PC-9 (cell line): ENCODE measurements around the gene ERCC4. TPM values are rescaled to one million over a fixed set of nuclear protein-coding genes. Genes with fewer than 3 reads are reported as not detected.

Experiments used
- BruUV-seq: library from RNA; stranded (reverse); fragments of 400-500 nt; replicated peaks from 2 replicates; lab custom pipeline; 2021; lab: Mats Ljungman, UMichigan
- CTCF ChIA-PET: fragments of 300-600 bp; sonication (Branson Sonifier 250); formaldehyde crosslinking; loops from one replicate; lab custom pipeline; 2022; ENCODE audit warnings: antibody characterized with exemption; lab: Charles Lee
- POLR2A ChIA-PET: fragments of 300-600 bp; sonication (Branson Sonifier 250); formaldehyde crosslinking; loops from one replicate; lab custom pipeline; 2022; ENCODE audit warnings: antibody characterized with exemption; ENCODE audit not compliant: unreplicated experiment; lab: Charles Lee
- DNase-seq, 2 experiments: peaks; one replicate each; pipeline versions ENCODE4 v3.0.0 to v3.0.0-alpha.2; 2015 to 2022; ENCODE audit warnings: mixed read lengths in 1 of 2
- H2AFZ ChIP-seq: fragments of 200-600 bp; sonication (generic); 2 replicates; pipeline ENCODE4 v1.8.1; 2017; ENCODE audit warnings: antibody characterized with exemption
- H3F3A ChIP-seq: fragments of 200-600 bp; sonication (generic); 2 replicates; pipeline ENCODE4 v1.8.1; 2017; ENCODE audit warnings: antibody characterized with exemption, mild to moderate bottlenecking, low read depth; ENCODE audit not compliant: insufficient read depth
- H3K27ac ChIP-seq: fragments of 200-600 bp; sonication (generic); 2 replicates; pipeline ENCODE4 v1.6.1; 2016; ENCODE audit warnings: mixed run types
- H3K27me3 ChIP-seq: fragments of 200-600 bp; sonication (generic); 2 replicates; pipeline ENCODE4 v1.6.1; 2016; ENCODE audit warnings: low read depth, mixed run types; ENCODE audit not compliant: insufficient read depth
- H3K36me3 ChIP-seq: fragments of 200-600 bp; sonication (generic); 2 replicates; pipeline ENCODE4 v1.6.1; 2016; ENCODE audit warnings: low read depth, mixed run types
- H3K4me1 ChIP-seq: fragments of 200-600 bp; sonication (generic); replicated peaks from 2 replicates; pipeline ENCODE4 v1.6.1; 2016; ENCODE audit warnings: mixed run types; ENCODE audit not compliant: insufficient read depth
- H3K4me2 ChIP-seq: fragments of 200-600 bp; sonication (generic); 2 replicates; pipeline ENCODE4 v1.6.1; 2017; ENCODE audit warnings: mixed run types
- H3K4me3 ChIP-seq: fragments of 200-600 bp; sonication (generic); 2 replicates; pipeline ENCODE4 v1.6.1; 2016; ENCODE audit warnings: mixed run types
- H3K79me2 ChIP-seq: fragments of 200-600 bp; sonication (generic); 2 replicates; pipeline ENCODE4 v1.6.1; 2017; ENCODE audit warnings: low read depth, mixed run types
- H3K9me2 ChIP-seq: fragments of 200-600 bp; sonication (generic); 2 replicates; pipeline ENCODE4 v1.8.1; 2017; ENCODE audit warnings: mild to moderate bottlenecking; ENCODE audit not compliant: insufficient read depth
- H3K9me3 ChIP-seq: fragments of 200-600 bp; sonication (generic); 2 replicates; pipeline ENCODE4 v1.8.1; 2016; ENCODE audit warnings: low read depth; ENCODE audit not compliant: insufficient read depth
- H4K20me1 ChIP-seq: fragments of 200-600 bp; sonication (generic); 2 replicates; pipeline ENCODE4 v1.8.1; 2017; ENCODE audit not compliant: insufficient read depth
- EZH2 ChIP-seq: fragments of 200-600 bp; sonication (generic); IDR thresholded peaks from 2 replicates; pipeline ENCODE4 v1.8.0; 2017; ENCODE audit warnings: antibody characterized with exemption, low read depth
- intact Hi-C: fragments of 100-400 bp; cut with micrococcal nuclease; formaldehyde crosslinking; loops from one replicate; pipeline ENCODE4 v1.10.0; 2022; ENCODE audit not compliant: unreplicated experiment
- total RNA-seq: library from RNA; stranded (reverse); gene quantifications from 2 replicates; pipeline ENCODE4 v1.2.3, GENCODE V29; 2021
- TF ChIP-seq, protein P1 (sequence below): fragments of 200-600 bp; sonication (generic); conservative IDR thresholded peaks from 2 replicates; pipeline ENCODE4 v1.6.1; 2017; ENCODE audit warnings: mixed run types, antibody characterized with exemption, mild to moderate bottlenecking, moderate library complexity

The ERCC4 gene
- total RNA-seq, 1 experiment from 2014 or later, result 17.4 TPM

DNA sequence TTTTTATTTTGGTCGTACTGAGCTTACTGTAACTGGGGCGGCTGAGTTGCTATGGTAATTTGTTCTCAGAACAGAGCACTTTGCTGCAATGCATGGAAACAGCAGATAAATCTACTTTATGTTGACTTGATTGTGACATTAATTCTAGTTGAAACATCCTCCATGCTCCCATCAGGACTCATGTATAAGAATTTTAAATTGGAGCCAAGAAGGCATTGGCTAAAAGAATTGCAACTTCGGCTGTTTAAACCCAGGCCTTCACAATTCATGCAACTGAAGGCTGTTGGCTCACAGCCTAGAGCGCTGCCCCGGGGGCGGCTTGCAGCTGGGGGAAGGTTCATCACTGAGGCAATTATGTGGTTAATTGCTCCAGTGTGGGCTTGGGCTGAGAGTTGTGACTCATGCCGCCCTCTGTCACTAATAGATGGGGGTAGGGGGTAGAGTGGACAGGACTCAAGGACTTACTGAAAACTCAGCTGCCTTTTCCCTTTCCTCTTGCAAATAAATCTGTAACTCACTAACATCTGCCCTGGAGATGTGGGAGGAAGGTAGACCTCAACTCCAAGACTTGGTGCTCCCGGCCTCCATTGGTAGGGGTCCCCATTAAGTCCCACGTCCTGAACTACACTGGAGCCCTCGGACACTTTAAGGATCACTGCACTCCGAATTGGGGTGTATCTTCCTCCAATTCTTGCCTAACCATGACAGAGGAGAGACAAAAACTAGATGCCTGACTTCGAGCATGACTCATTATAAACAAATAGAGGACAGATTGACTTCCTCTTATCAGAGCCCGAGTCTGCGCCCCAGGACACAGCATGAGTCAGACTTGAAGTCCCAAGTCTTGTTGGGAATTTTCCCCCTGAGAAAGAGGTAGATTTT is 37.5 kb downstream of the ERCC4 start:
- POLR2A ChIA-PET, result interaction anchor here (0.6 kb wide), 2 partner anchors 284 to 1339 kb away, joined by 5 to 6 read pairs; no protein-coding TSS in a partner anchor
- Histone ChIP-seq H3K4me2 (peak overlapping the region; percentile 78), H3K9me3 (no peaks in the 10 kb centered on the region), H3K79me2 (no peaks in the 10 kb centered on the region), H3K27me3 (no peaks in the 10 kb centered on the region), H3K27ac (peak overlapping the region; percentile 95), H4K20me1 (no peaks in the 10 kb centered on the region), H3F3A (peaks cover 42% of the 10 kb centered on the region), H3K4me3 (peak overlapping the region; percentile 51), H3K9me2 (no peaks in the 10 kb centered on the region), H3K4me1 (peaks cover 72% of the 10 kb centered on the region), H2AFZ (peak overlapping the region; percentile 69), H3K36me3 (no peaks in the 10 kb centered on the region)
- DNase-seq, result peak; percentile 86 to 98
- intact Hi-C loops, result loop anchor here (1.0 to 5.0 kb wide), 3 partner anchors 50 to 114 kb away; partner anchors contain the start of gene MRTFB
- CTCF ChIA-PET, result interaction anchor here (0.6 kb wide), 1 partner anchor 1831 kb away, joined by 5 read pairs; no protein-coding TSS in a partner anchor
- BruUV-seq, result no TSS peak
- TF ChIP-seq, protein P1, sequence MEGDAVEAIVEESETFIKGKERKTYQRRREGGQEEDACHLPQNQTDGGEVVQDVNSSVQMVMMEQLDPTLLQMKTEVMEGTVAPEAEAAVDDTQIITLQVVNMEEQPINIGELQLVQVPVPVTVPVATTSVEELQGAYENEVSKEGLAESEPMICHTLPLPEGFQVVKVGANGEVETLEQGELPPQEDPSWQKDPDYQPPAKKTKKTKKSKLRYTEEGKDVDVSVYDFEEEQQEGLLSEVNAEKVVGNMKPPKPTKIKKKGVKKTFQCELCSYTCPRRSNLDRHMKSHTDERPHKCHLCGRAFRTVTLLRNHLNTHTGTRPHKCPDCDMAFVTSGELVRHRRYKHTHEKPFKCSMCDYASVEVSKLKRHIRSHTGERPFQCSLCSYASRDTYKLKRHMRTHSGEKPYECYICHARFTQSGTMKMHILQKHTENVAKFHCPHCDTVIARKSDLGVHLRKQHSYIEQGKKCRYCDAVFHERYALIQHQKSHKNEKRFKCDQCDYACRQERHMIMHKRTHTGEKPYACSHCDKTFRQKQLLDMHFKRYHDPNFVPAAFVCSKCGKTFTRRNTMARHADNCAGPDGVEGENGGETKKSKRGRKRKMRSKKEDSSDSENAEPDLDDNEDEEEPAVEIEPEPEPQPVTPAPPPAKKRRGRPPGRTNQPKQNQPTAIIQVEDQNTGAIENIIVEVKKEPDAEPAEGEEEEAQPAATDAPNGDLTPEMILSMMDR, result no peak
- no peak for TF ChIP-seq EZH2

DNA sequence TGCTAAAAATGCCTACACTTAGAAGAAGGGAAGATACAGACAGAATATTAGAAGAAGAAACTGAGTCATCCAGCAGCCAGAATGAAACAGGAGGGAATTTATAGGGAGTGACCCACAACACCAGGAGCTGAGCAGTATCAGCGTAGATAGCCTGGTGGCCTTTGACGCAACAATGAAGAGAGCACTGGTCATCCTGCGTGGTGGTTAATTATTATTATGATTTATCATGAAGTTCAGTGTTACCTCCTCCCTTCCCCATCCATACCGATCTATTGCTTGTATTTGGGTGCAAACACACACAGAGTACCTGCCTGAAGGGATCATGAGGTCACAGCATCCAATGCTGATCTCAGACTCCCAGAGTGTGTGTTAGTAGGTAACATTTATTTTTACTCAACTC is 38.5 kb downstream of the ERCC4 start:
- Histone ChIP-seq H3K27ac (peak overlapping the region; percentile 95), H3K9me3 (no peaks in the 10 kb centered on the region), H3K4me3 (peak overlapping the region; percentile 51; the same call in 1 of the 2 replicates), H4K20me1 (no peaks in the 10 kb centered on the region), H3K4me1 (peaks cover 72% of the 10 kb centered on the region), H3K36me3 (no peaks in the 10 kb centered on the region), H3K9me2 (no peaks in the 10 kb centered on the region), H3K27me3 (no peaks in the 10 kb centered on the region), H3F3A (peaks cover 42% of the 10 kb centered on the region), H3K4me2 (peak overlapping the region; percentile 78), H3K79me2 (no peaks in the 10 kb centered on the region), H2AFZ (peak overlapping the region; percentile 66)
- POLR2A ChIA-PET, result interaction anchor here (0.6 kb wide), 1 partner anchor 112 kb away, joined by 3 read pairs; no protein-coding TSS in a partner anchor
- CTCF ChIA-PET, result no interaction called here
- TSS peak; percentile 29 for BruUV-seq
- intact Hi-C loops, result loop anchor here (5.0 kb wide), 2 partner anchors 49 to 94 kb away; no protein-coding TSS in a partner anchor
- DNase-seq, result no peak
- TF ChIP-seq EZH2, result no peak
- TF ChIP-seq, protein P1, result no peak

DNA sequence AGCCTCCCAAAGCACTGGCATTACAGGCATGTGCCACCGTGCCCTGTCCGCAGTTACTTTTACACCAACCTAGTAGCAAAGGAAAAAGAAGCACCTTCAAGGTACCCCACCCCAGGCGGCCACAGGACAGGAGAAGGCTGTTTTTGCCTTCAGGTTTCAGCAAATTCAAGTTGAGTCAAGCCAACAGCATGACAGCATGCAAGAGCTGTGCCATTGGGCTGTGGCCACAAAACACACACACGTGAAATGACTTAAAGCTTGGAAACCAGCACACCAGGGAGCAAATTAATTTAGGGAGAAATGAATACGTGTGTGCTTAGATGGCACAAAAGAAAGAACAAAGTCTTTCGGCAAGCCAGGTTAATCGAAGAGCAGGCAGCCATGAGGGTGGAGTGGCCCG is 39.7 kb downstream of the ERCC4 start:
- no TSS peak for BruUV-seq
- POLR2A ChIA-PET, result no interaction called here
- H3K27ac ChIP-seq, result peak overlapping the region; percentile 95

More for the DNA sequence above, 39.7 kb downstream of the ERCC4 start:
- H3K4me2 ChIP-seq, result no peak overlapping the region
- peaks cover 67% of the 10 kb centered on the region for H3K4me1 ChIP-seq
- H4K20me1 ChIP-seq, result no peaks in the 10 kb centered on the region
- no peaks in the 10 kb centered on the region for H3K27me3 ChIP-seq
- H2AFZ ChIP-seq, result no peak overlapping the region
- no peaks in the 10 kb centered on the region for H3K9me3 ChIP-seq
- peaks cover 42% of the 10 kb centered on the region for H3F3A ChIP-seq
- CTCF ChIA-PET, result no interaction called here
- no peaks in the 10 kb centered on the region for H3K9me2 ChIP-seq
- no peak overlapping the region for H3K4me3 ChIP-seq
- H3K79me2 ChIP-seq, result no peaks in the 10 kb centered on the region
- no peak for DNase-seq
- intact Hi-C loops, result loop anchor here (5.0 kb wide), 2 partner anchors 48 to 93 kb away; no protein-coding TSS in a partner anchor
- no peaks in the 10 kb centered on the region for H3K36me3 ChIP-seq
- no peak for TF ChIP-seq EZH2
